HG03354 (cell line): Measurements from ENCODE around the gene ACSBG1.

Experiments used
- ATAC-seq: cut with Tn5 transposase; IDR thresholded peaks from one replicate; pipeline ENCODE4 v1.9.1; 2021; ENCODE audit warnings: mild to moderate bottlenecking; ENCODE audit not compliant: unreplicated experiment, poor library complexity, severe bottlenecking

Gene ACSBG1

DNA sequence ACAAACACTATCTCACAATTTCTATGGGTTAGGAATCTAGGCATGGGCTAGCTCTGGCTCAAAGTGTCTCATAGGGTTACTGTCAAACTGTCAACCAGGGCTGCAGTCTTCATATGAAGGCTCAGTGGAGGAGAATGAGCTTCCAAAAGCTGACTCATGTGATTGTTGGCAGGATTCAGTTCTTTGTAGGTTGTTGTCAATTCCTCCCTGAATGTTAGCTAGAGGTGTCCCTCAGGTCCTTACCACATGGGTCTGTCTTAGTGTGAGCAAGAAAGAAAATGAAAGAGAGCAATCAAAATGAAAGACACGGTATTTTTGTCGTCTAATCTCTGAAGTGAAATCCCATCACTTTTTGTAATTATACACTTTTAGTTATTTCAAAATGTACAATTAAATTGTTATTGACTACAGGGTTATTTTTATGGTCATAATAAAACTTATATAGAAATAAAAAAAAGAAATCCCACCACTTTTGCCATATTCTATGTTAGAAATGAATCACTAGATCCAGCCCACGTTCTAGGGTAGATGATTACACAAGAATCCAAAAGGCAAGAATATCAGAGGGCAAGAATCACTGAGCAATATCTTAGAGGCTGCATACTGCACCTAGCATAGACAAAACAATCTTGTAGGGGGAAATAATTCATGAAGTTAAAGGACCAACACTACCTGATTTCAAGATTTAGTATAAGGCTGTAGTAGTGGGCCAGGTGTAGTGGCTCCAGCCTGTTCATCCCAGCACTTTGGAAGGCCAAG, 8.4 kb downstream of the ACSBG1 start:
- ATAC-seq: peak; percentile 52

GRCh38 chr15:78224023-78224411, 10.3 kb downstream of the ACSBG1 start:
- no peak for ATAC-seq

DNA sequence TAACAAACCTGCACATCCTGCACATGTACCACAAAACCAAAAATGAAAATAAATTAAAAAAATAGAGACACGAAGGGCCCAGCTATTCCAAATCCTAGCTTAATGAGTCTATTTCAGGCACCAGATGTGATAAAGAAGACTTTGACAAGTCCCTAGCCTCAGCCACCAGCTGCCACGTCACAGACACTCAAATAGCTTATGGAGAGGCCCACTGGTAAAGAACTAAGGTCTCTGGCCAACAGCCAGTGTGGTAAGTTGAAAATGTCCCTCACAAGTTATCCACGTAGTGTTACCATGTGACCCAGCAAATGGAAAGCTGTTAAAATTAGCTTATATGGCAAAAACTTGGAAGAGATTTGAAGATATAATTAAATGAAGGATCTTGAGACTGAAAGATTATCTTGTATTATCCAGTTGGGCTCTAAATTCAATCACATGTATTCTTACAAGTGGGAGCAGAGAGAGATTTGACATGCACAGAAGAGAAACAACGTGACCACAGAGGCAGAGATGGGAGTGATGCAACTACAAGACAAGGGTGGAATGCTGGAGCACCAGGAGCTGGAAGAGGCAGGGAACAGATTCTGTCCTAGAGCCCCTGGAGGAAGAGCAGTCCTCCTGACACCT, 10.9 kb downstream of the ACSBG1 start:
- ATAC-seq: no peak

GRCh38 chr15:78222745-78223395, 11.5 kb downstream of the ACSBG1 start:
- no peak for ATAC-seq

GRCh38 chr15:78220713-78221112, 13.7 kb downstream of the ACSBG1 start:
- ATAC-seq: no peak

DNA sequence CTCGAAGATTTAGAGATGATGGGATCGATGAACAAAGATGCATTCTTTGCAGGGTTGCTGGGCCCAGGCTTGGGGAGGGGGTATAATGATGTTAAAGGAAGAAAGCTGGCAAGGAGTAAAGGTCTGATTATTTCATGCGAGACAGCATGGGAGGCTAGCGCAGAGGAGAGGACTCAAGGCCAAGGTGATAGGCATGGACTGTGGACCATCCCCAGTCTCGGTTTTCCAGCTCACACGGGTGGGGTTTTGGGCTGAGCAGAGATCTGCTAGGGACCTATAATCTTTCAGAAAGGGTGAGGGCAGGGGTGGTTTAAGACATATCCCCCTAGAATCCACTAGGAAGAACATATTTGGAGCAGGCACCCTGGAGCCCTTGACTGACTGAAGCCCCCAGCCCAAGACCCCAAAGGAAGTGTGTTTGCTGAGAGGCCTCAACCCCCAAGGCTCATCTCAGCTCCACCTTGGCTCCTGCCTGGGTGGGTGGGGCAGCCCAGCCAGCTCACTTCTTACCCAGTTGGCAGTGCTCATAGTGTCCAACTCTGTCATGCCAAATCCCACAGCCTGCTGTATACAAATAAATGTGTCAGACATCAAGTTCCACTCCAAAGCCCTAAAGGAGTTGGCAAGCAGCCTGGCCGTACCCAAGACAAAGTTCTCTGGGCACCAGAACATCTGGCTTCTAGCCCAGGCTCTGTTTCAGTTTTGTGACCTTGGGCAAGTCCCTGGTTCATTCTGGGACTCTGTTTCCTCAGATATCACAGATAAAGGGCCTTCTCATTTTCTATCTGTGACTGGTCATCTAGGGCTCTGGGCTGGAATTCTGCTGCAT, 17.9 kb downstream of the ACSBG1 start:
- ATAC-seq: no peak

- no peak for ATAC-seq
These were observed 20.4 kb downstream of the ACSBG1 start for GRCh38 chr15:78213956-78214355.

DNA sequence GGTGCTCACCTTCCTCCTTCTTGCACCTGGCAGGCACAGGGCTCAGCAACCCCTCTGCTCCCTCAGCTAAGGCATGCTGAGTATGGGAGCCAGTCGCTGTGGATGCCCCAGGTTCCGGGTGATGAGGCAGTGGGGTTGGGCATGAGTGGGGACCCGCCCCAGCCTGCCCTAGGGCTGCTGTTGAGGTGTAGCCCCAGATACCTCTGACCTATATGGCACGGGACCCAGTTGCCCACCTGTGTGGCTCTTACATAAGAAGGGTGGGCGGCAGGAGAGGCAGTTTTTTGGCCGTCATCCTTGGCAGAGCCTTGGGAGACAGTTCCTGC, 21.0 kb downstream of the ACSBG1 start:
- no peak for ATAC-seq

GRCh38 chr15:78212546-78213424, 21.6 kb downstream of the ACSBG1 start:
- no peak for ATAC-seq

DNA sequence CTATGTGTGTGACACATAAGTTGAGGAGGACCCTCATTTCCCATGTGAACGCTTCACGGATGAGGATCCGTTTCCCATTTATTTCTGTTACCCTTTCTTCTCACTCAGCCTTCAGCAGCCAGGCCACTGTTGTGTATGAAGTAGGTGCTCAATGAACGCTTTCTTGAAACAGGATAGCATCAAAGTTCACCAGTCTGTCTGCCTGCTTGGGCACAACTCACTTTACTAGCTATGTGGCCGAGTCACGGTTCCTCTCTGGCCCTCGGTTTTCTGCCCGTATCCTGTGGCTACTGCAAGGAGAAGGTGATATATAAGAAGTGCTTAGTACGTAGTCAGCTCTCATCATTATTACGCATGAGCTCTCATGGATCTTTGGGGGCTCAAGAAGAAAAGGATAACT, 22.4 kb downstream of the ACSBG1 start:
- ATAC-seq: no peak

DNA sequence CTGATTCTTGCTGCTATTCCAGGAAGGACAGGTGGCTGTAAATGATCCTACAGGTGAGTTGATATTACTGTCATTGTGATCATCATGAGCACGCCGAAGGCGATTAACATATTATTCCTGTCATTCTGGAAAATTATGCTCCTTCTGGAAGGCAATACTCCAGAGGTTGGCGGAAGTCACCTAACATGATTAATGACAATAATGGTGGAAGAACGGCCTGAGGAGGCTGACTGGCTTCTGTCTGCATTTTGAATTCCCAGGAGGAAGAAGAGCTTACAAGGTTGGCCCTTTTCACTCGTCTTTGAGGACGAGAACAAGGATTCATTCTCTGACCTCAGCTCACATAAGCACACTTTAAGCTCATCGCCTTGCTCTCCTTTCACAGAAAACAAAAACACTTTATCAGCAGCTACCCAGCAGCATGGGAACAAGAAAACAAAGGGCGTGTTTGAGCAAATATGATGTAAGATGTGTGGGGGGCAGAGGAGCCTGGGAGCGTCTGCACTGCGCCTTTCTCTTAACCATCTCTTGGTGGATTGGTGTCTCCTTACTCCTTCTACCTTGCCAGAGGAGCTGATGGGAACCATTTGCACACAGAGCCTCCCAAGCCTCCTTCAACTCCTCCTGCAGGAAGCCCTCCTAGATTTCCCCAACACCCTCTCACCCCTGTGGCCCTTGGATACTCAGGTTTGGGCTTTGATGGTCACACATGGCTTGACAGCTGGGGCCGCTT, 23.0 kb downstream of the ACSBG1 start:
- no peak for ATAC-seq

- no peak for ATAC-seq
These were observed 24.0 kb downstream of the ACSBG1 start for GRCh38 chr15:78210349-78210717.

GRCh38 chr15:78209646-78210348, 24.6 kb downstream of the ACSBG1 start:
- ATAC-seq: no peak

GRCh38 chr15:78208887-78209645, 25.3 kb downstream of the ACSBG1 start:
- no peak for ATAC-seq

DNA sequence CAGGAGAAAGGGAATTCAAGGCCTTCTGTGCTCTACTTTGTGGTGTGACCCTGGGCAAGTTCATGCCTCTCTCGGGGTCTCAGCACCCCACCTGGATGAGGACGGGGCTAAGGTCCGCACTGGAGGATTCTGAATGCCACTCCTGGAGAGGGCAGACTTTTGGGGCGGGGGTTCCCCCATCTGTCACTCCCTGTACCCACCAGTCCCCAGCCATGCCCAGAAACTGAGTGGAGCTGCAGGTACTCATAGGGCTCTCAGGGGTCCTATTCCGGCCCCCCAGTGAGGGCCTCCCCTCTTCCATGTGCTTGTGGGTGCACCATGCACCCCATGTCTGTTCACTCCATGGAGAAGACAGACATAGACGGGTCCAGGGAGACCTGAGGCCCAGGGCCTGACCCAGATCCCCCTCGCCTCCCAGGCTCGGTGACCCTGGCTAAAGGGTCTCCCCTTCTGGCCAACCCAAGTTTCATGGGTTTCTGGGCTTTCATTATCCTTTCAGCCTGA, 26.0 kb downstream of the ACSBG1 start:
- ATAC-seq: no peak

DNA sequence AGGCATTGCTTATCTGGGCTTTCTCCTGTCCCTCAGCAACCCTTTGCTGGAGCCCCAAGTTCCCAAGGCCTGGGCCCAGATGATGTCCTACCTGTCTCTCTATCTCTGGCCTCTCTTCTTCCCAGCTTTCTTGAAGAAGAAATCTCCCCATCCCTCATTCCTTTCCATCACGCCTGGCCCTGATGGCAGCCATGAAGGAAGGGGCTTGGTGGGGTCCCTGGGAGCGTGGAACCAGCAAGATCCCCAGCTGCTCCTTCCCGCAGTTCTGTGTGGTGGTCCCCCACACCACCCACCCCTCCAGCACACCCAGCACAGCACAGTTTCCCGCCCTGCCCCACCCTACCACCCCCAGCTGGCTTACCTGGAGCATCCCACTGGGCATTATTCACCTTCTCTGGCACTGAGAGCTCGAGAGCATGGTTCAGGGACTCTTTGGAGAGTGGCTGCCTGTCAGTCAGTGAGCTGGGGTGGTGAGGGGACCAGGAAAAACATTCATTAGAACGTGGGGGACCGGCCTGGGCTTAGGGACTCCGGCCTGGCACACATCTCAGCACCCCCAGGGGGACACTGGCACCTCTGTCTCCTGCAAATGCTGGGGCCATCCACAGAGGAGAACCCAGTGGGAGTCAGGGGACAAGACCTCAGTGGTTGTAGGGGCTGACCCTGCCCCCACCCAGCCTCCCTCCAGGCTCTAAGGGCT, 26.6 kb downstream of the ACSBG1 start:
- no peak for ATAC-seq

DNA sequence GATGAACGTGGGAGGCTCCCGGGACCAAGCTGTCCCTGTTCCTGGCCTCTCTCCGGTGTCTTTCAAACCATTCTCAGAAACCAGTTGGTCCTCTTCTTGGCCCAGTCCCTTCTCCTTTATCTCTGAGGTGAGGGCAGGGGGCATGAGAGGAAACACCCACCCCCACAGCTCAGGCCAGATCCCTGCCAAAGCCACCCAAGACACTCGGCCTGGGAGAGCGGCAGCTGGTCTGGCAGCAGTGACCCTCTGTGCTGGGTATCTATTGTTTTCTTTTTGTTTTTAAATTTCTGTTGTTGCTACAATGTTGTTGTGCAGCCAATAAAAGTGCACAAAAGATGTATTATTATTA, 27.3 kb downstream of the ACSBG1 start:
- no peak for ATAC-seq
